B cell (primary cell): ENCODE measurements around the gene PITPNM3.

Experiments
- CTCF ChIP-seq: fragments of 200-600 bp; IDR thresholded peaks from one replicate; pipeline ENCODE4 v1.8.0; 2022; ENCODE audit warnings: antibody characterized with exemption, mild to moderate bottlenecking
- EZH2 ChIP-seq: IDR thresholded peaks from 2 replicates; pipeline ENCODE4 v1.6.1; 2012; ENCODE audit warnings: borderline replicate concordance, low read depth, mild to moderate bottlenecking, moderate library complexity, low read length; ENCODE audit not compliant: insufficient read depth, poor library complexity, severe bottlenecking

DNA sequence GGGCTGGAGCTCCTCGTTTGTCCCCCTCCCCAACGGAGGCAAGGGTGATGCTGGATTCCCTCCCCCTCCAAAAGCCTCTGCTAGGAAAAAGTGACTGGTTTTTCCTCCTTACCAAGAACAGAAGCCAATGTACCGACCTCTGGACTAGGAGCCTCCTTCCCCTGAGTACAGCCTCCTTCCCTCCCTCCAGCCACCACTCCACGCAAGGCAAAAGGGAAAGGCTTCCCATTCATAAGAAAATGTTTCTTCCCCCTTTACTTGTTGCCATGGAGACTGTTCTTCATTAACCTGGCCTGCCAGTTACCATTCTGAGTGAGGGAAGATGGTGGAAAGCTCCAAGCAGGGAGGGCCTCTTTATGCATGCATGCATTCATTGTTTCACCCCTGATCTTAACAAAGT lies 116.4 kb downstream of the PITPNM3 start:
- no peak for TF ChIP-seq CTCF
- TF ChIP-seq EZH2: no peak
